WTC11 (cell line): ENCODE data around the gene ENHO.

Experiments
- CREB1 ChIP-seq: sonication (generic); formaldehyde crosslinking; IDR thresholded peaks from 2 replicates; pipeline ENCODE4 v1.8.0; 2023; ENCODE audit warnings: mild to moderate bottlenecking, missing genetic modification reagents
- CTCF ChIP-seq: fragments of 200-600 bp; IDR thresholded peaks from 2 replicates; pipeline ENCODE4 v1.8.0; 2022; ENCODE audit warnings: antibody characterized with exemption
- MXD4 ChIP-seq: fragments of 250-450 bp; sonication (Bioruptor Pico); IDR thresholded peaks from 2 replicates; pipeline ENCODE4 v1.8.0; 2021; ENCODE audit warnings: mild to moderate bottlenecking, moderate library complexity, borderline replicate concordance
- USF2 ChIP-seq: sonication (generic); formaldehyde crosslinking; IDR thresholded peaks from 2 replicates; pipeline ENCODE4 v1.8.1; 2023; ENCODE audit warnings: mild to moderate bottlenecking, missing genetic modification reagents, moderate library complexity
- ZBTB21 ChIP-seq: sonication (generic); formaldehyde crosslinking; IDR thresholded peaks from 2 replicates; pipeline ENCODE4 v1.8.1; 2023; ENCODE audit warnings: mild to moderate bottlenecking, missing genetic modification reagents, borderline replicate concordance
- ZNF396 ChIP-seq: fragments of 250-450 bp; sonication (Bioruptor Pico); IDR thresholded peaks from 2 replicates; pipeline ENCODE4 v1.8.0; 2021; ENCODE audit warnings: mild to moderate bottlenecking, moderate library complexity, borderline replicate concordance
- TF ChIP-seq, protein P1 (sequence below): sonication (generic); formaldehyde crosslinking; IDR thresholded peaks from 2 replicates; pipeline ENCODE4 v1.8.0; 2022; ENCODE audit warnings: mild to moderate bottlenecking, missing genetic modification reagents

DNA sequence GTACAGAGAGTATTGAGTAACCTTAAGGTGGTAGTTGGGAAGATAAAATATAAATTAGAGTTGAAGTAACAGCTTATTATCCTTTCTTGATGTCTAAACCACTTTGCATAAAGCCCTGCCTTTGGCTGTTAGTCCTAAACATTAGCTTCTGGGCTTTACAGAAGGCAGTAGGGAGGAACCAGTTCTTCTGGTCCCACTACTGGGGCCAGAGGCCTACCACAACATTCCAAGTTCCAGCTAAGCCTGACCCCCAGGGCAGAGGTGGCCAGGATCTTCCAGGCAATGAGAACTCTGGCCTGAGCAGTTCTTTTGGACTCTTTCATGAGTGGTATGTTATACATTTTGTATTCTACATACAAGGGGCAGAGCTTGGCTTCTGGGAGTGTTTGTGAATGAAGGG is 38.1 kb downstream of the ENHO start:
- TF ChIP-seq CTCF (no peak), ZNF396 (CRISPR knock-in tag) (no peak), CREB1 (no peak), MXD4 (CRISPR knock-in tag) (no peak), USF2 (CRISPR knock-in tag) (no peak), ZBTB21 (CRISPR knock-in tag) (no peak)
- TF ChIP-seq, protein P1, sequence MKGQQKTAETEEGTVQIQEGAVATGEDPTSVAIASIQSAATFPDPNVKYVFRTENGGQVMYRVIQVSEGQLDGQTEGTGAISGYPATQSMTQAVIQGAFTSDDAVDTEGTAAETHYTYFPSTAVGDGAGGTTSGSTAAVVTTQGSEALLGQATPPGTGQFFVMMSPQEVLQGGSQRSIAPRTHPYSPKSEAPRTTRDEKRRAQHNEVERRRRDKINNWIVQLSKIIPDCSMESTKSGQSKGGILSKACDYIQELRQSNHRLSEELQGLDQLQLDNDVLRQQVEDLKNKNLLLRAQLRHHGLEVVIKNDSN = no peak
